GM12864 (cell line): Measurements from ENCODE around the gene GATAD2B.

ENCODE experiments used
- DNase-seq: peaks from one replicate; pipeline ENCODE4 v3.0.0-alpha.2; 2011; ENCODE audit warnings: low read depth
- H3K4me3 ChIP-seq: 2 replicates; pipeline ENCODE4 v1.5.1; 2011; ENCODE audit warnings: mild to moderate bottlenecking, low read depth, low read length, control low read depth
- CTCF ChIP-seq: IDR thresholded peaks from 2 replicates; pipeline ENCODE4 v1.5.1; 2011; ENCODE audit warnings: low read depth, mild to moderate bottlenecking, moderate library complexity, low read length, control low read depth, inconsistent platforms; ENCODE audit errors: missing control alignments

GATAD2B gene

GRCh38 chr1:153794624-153795329 lies 128.0 kb downstream of the GATAD2B start:
- DNase-seq: no peak
- no peak overlapping the region for H3K4me3 ChIP-seq
- no peak for TF ChIP-seq CTCF

GRCh38 chr1:153793973-153794615 lies 128.7 kb downstream of the GATAD2B start:
- no peak for TF ChIP-seq CTCF
- no peak overlapping the region for H3K4me3 ChIP-seq
- DNase-seq: no peak

- no peak for TF ChIP-seq CTCF
- no peak for DNase-seq
- H3K4me3 ChIP-seq: no peak overlapping the region
Measured at GRCh38 chr1:153793261-153793972, 129.4 kb downstream of the GATAD2B start.

- DNase-seq: no peak
- no peak for TF ChIP-seq CTCF
- no peak overlapping the region for H3K4me3 ChIP-seq
Measured at GRCh38 chr1:153792631-153793041, 130.1 kb downstream of the GATAD2B start.

- no peak for DNase-seq
- no peak for TF ChIP-seq CTCF
- H3K4me3 ChIP-seq: no peak overlapping the region
Measured at GRCh38 chr1:153791648-153792253, 131.0 kb downstream of the GATAD2B start.

- peak overlapping the region; percentile 28; the same call in 1 of the 2 replicates for H3K4me3 ChIP-seq
- DNase-seq: peak; percentile 89
- no peak for TF ChIP-seq CTCF
Measured at GRCh38 chr1:153790966-153791647, 131.7 kb downstream of the GATAD2B start.
